AG20443 (cell line): ENCODE measurements around the gene AK4.

Source experiments
- DNase-seq: peaks from one replicate; pipeline ENCODE4 v3.0.0; 2012; ENCODE audit warnings: low spot score, mixed read lengths

AK4 gene

DNA sequence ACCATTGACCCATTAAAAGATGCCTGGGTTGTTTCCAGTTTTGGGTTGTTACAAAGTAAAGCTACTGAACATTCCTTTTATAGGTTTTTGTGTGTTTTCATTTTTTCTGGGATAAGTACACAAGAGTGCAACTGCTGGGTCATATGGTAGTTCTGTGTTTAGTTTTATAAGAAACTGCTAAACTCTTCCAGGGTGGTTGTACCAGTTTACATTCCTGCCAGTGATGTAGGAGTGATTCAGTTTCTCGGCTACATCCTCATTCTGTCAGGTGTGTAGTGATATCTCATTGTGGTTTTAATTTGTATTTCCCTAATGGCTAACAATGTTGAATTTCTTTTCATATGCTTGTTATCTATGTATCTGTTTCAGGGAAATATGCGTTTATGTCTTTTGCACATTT, 102.8 kb downstream of the AK4 start:
- DNase-seq = no peak

DNA sequence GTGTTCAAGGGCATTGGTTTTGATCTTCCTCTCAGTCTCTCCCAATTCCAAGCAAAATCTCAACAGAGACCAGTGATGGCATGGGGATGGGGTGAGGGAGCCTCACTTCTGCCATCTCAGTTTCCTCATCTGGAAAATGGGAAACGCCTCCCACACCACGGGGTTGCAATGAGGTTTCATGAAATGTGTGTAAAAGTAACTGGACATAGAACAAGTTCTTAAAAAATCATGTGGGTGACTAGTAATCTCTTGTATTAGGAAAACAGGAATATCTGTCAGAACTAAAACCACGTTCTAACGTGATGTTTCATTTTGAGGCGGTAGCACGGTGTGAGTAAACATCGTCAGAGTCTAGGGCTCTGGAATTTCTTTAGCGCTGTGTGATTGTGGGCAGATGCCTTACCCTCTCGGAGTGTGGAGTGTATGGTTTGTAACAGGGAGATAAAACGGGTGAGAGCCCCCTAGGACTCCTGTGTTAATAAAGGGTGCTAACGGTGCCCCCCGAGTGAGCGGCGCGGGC, 105.9 kb downstream of the AK4 start:
- DNase-seq = no peak

DNA sequence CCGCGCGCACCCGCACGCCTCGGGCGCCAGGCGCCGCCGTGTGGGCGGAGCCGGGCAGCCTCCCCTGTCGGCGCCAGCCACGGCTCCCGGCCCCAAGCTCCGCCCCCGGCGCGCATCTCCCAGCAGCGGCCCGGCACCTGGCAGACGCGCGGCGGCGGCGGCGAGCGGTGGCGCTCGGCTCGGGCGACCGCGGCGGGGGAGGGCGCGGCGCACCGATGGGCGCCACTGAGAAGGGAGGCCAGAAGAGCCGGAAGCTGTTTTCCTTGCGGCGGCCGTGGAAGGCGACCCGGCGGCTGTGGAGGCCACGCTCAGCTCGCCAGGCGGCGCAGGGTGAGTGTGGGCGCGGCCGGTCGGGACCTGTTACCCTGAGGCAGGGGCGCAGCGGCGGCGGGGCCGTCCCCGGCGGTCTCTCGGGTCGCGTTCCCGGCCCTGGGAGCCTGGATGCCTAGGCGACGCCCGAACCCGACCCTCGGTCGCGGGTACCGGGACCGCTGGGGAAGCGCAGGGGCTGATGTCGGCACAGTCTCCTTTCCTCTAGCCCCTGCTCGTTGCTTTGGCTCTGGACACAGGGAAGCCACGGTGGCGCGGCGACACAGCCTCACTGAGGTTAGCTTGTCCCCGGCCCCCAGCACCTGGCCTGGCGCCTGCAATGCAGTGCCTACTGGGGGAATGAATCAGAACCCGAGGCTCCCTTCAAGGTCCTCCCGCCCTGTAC, 106.5 kb downstream of the AK4 start:
- peak; percentile 95 for DNase-seq

DNA sequence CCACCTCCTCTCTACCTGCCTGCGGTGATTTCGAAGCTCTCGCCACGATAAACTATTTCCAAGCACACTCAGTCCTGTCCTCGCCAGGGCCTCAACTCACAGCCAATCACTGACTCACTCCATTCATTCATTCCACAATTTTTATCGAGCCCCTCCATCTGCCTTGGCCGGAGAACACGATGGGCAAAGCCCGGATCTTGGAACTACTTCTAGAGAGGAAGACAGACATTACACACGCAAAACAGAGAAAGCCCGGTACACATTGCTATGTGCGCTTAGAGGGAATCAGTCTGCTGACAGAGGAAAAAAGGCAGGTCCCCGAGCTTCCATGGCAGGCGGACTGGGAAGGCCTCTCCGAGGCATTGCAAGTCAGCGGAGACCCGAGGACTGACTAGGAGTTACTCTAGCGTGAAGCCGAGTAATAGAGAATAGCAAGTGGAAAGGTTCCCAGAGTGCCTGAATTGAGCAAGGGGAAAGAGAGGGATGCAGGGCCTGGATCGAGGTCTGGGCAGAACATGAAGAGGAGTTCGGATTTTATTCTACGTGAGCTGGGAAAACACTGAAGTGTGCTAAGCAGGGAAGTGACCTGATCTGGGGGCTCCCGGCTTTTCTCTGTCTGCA, 107.1 kb downstream of the AK4 start:
- no peak for DNase-seq

DNA sequence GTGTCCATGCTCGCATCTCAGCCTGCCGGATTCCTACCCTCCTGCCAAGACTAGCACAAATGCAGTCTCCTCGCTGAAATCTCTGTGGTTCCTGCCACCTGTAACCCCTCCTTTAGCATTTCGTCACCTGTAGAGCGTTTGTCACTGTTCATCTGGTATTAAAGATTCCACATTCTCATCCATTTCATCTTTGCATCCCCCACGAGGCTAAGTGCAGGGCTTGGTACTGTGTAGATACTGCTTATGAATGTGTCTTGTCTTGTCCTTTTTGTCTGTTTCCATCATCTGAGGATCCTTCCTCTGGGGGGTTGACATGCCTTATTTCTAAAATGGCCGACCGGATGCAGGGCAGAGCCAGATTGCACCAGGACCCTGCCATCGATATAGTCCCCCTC, 107.7 kb downstream of the AK4 start:
- DNase-seq = no peak

DNA sequence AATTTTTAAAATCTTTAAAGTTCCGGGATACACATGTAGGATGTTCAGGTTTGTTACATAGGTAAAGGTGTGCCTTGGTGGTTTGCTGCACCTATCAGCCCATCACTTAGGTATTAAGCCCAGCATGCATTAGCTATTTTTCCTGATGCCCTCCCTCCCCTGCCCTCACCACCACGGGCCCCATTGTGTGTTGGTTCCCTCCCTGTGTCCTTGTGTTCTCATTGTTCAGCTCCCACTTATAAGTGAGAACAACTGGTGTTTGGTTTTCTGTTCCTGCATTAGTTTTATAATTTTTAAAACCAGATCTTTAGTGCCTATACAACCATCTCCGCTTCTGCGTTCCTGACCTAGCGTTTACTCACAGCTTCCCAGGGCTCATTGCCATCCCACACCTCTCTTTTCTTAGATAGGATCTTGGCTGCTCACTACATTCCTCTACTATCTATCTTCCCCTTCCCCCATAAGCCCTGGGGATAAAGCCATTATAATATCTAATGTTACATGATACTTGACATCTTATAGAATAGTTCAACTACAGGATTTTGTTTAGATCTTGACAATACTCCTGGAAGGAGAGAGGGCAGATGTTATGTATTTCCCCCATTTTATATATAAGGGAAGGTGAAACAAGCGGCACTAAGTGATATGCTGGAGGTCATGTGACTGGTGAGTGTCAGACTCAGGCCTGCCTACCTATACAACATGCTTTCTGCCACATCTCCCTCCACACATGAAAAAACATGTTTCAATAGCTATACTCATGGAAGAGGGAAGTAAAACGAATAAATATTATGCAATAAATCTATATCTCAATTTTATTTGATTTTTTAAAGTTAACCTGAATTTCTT, 109.1 kb downstream of the AK4 start:
- no peak for DNase-seq

DNA sequence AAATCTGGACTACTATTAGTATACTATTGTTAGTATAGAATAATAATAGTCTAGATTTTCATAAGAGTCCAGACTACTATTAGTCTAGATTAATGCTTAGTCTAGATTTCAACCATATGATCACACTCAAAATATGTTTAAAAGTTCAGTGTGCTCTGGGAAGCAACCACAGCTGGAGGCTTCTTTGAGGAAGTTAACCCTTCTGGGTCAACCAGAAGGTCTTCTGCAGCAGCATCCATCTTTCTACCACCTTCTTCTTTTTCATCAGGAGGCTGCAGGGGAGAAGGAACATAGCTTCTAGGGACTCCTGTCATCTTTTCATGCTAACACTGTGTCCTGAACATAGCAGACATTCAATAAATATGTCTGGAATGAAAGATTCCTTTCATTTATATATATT, 110.1 kb downstream of the AK4 start:
- no peak for DNase-seq

DNA sequence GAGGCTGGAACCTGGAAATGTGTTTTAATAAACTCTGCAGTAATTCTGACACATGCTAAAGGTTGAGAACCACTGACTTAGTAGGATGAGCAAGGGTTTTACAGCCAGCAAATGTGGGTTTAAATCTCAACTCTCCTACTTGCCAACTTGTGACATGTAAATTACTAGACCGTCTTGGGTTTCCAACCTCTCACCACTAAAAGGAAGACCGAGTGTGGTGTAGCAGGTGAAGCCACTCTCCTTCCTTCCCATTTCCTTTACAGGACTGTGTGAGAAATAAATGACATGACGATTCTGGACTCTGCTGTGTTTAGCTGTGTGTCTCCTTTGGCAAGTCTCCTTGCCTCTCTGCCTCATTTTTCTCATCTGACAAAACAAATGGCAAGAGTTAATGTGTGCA, 111.8 kb downstream of the AK4 start:
- no peak for DNase-seq

DNA sequence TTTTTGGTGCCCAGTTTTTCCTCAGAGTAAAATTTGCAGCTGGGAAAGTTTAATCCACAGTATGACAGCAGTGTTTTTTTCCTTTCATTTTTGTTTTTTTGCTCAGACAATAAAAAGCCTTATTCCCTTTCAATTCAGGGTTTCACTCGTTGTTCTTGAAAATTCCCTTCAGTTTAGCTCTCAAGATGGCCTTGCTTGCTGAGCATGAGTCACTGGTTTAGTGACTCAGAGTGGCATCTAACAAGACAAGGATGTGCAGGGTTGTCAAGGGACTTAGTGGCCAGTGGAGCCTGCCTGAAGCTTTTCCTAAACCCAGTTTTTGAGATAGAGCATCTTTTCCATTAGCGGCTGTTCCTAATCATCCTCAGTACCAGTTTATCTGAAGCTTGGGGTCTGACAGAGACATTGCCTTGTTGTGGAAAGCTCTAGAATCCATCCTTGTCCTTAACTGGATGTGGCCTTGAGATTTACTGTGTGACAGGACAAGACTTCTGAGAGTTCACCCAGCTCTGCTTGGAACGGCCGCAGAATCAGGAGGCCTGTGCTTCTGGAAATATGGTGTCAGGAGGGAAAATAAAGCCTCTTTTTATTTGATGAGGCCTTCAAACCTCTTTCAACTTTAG, 113.0 kb downstream of the AK4 start:
- DNase-seq = peak; percentile 84

DNA sequence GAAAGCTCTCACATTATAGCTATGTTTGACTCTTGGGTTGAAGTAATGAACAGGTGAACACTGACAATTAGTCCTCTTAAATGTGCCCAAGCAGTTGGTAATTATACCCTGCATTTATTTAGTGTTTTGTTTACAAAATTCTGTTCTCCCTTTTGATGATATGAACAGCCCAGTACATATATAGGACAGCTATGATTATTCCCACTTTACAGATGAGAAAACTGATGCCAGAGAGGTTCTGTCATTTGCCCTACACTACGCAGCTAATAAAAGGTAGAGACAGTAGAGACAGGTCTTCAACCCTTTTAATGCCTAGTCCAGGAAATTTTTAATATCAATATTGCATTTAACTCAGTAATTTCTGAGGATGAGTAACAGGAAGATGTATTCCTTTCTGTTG, 115.3 kb downstream of the AK4 start:
- DNase-seq = no peak

DNA sequence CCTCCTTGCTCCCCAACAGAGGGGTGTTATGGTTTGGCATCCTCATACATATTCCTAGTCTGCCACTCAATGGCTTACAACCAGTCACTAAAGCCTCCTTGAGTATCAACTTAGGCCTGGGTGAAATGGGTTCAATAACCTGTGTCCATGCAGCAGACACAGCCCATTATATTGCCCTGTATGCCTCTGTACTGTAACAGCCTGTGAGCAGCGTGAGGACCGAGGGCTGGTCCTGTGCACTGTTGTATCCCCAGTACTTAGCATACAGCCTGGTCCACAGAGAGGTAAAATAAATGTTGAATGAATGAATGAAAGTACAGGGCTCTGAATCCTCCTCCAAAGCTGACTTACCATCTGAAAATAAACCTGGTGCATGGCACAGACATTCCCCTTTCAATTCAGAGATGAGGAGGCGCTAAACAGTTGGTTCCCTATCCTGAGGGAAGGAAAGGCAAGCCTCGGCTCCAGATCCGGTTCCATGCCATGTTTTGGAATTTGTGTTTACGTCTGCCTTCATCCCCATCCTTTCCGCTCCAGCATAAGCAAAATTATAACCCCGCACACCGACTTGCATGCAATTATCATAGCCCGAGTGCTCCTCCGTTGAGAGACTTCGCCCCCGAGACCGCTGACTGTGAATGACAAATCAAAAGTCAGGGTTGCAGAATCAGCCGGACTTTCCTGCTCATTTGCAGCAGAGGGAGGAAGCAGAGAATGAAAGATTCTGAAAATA, 116.4 kb downstream of the AK4 start:
- peak; percentile 64 for DNase-seq

DNA sequence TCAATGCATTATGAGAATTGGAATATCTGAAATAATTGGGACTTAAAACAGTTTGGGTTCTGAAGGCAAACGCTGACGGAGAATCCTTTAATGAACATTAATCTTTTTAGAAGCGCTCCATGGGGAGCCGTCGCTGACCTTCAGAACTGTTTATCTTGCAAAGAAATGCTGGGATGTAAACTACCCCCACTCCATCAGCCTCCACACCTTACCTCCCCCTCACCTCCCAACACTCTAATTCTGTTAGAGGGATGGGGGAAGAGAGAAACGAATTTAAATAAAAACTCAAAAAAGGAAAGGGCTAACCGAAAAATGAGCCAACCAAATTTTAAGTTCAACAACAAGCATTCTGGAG, 117.3 kb downstream of the AK4 start:
- DNase-seq = no peak

DNA sequence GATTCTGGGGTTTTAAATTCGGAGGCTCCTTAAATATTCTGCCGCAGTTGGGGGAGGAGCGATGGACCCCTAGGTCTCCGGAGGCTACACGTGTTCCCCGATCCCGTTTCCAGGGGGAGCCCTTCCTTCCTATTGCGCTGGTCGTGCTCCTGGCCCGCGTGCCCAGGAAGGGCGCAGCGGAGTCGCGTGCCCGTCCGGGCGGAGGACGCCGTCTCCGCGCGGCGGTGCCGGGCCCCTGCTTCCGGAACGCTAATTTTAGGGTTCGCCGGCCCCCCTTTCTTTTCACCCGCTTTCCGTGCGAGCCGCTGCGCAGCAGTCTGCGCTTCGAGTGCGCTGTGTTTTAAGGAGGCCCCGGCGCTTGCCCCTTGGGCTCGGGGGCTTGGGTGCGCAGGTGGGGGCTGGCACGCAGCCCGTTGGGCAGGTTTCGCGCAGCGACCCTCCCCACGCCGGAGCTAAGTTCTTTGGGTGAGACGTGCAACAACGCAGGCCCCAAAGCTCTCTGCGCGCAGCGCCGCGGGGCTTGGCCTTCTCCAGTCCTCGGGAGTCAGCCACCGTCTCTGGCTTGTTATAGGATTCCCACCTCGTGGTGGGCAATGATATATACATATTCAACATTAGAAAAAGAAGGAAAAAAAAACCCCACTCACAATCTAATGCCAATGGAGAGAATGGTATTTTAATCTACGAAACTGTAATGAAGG, 117.8 kb downstream of the AK4 start:
- peak; percentile 83 for DNase-seq

DNA sequence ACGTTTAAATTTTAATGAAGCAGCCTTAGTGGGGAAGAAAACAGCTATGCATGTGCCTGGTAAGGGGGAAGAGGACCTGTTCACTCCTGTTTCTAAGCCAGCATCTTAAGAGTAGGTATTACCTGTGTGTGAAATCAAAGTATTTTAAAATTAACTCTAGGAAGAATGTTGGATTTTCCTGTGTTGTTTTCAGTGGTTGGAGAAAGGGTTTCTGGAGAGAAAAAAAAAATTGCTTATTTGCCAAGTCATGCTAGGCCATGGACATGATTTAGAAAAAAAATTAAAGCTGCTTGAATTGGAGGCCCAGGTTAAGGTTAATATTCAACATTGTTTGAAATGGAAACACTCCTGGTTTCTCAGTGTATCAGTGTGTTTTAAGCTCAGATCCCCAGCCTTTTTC, 118.5 kb downstream of the AK4 start:
- DNase-seq = no peak

DNA sequence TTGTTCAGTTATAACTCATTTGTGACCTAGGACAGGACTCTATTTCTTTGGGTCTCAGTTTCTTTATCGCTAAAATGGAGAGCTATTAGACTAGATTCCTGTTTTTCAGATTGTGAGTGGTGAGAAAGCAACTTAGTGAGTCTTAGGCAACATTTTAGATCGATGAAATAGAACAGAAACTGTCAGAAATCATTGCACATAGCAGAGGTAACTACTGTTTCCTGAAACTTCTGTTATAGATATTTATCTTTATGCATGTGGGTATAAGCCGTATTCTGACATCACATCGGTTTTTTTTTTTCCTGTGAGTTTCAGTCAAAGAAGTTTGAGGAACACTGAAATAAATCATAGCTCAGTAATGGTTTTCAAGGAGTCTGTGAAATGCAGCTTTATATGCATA, 119.3 kb downstream of the AK4 start:
- DNase-seq = no peak

DNA sequence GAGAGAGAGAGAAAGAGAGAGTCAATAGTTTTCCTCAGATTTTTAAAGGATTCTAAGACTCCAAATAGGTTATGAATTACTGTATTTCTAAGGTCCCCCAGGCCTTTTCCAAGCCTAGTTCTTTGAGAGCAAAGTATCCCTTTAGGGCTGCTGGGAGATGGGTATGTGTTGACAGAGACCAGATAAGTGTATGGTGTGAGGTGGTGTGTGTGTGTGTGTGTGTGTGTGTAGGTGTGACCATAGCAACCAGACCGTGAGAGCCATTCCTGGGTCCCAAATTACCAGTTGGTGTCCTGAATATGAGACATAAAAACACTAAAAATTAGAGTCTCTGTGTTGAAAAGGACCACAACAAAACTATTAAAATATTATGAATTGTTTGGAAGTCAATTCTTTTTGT, 119.7 kb downstream of the AK4 start:
- no peak for DNase-seq

DNA sequence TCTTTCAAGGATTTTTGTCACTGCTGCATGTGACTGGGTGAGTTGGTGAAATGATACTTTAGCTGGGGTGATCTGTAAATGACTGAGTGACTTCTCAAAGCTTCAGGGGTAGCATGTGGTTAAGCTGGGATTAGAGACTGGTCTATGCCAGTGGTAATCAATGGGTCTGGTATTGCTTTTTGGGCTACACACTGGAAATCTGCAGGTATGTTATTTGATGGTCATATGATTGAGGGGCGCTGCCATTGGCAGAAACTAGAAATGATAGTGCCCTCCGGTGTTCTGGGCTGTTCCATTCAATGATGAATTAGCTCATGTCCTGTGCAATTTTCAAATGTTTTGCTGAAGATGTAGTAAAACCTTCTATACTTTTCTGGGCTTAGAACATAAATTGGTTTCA, 121.6 kb downstream of the AK4 start:
- DNase-seq = no peak

DNA sequence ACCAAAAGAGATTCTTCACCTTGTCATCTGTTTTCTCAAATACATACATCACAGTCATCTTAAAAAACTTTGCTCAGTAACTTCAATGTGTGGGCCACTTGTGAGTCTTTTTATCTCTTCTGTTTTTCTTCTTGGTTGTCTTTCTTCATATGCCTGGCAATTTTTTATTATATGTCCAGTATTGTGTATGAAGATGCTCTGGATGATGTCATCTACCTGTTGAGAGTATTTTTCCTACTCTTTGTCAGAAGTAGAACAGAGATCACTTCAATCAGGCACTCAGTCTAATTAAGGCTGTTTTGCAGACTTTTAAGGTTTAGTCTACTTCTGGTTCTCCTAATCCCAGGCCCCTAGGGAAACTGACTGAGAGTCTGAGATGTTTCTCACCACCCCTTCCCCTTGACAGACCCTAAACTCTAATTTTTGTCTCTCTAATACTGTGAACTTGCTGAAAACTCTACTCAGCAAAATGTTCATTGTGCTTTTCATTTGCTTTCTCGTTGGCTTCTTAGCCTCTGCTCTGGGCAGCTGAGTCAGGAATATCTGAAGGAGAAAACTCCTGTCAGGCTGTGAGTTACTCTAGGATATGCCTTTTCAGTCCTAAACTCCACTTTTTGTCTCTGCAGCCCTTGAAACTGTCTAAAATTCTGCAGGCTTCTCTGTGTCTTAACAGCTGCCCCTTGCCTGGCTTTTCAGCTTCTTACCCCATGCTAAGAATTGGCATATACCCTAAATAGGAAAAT, 128.4 kb downstream of the AK4 start:
- no peak for DNase-seq

DNA sequence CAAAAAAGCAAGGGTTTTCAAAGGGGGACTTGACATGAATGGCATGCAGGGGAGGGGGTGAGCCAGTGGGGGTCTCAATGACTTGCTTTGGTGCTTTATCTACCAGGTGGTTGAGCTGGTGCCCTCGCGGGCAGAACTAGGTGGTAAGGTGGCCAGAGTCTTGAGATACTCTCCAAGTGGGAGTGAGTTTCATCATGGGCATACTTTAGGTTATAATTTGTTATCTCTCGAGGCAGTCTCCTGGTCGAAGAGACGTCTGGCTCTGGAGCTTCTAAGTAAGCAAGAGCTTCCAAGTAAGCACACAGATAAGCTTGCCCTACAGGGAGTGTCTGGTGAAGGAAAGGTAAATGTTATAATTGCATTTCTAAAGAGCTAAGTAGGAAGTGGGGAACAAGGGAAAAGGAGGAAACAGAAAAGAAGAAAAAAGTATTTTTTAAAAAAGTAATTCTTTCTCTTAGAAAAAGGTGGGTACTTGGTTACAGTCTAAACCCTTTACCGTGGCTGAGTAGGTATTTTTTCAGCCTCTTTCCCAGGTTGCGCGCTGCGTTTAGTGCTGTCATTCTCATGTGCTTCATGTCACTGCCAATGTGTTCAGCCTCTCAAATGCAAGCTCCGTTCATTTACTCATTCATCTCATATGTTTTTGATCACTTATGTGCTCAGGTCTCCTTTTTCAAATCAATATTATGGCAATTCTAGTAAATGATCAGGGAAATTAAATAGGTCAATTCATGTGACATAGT, 129.8 kb downstream of the AK4 start:
- no peak for DNase-seq
